ENCODE measurements around the gene NFYC.

The NFYC gene

DNA sequence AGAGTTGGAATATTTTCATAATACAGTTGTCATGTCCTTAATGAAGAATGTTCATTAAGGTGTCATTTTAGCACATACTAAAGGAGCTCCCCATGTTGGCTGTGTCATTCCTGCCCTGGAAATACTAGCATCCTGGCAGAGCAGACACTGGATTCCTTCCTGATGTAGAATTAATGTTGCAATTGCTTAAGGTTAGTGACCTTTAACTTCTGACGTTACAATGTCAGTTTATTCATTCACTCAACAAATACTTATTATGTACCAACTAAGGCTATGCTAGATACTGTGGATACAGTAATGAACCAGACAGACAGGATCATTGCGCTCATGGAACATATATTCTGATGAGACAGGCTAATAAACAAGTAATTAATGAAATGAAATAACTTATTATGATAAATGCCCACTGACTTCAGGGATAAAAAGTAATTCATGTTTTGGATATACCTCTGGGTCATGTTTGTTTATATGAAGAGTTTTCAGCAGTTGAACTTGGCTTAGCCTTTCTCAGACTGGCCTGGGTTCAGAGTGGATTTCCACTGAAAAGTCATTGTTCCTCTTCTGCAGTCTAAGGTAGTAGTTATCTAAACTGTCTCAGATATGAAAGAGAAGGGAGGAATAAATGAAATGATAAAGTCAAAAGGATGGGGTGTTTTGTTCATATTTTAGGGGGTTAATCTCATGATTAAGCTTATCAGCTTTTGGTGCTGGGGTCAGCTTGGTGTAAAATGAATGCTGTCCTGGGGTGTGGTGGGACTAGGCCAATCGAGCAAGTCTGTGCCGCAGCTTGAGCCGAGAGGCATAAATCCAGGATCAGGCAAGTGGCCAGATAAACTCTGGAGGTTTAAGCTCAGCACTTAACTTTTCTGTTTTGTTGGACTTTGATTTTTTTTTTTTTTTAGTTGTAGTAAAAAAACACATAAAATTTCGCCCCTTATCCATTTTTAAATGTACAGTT is 48.8 kb downstream of the NFYC start:
- no peak for DNase-seq

GRCh38 chr1:40740997-40741736 is 49.7 kb downstream of the NFYC start:
- no peak for DNase-seq

DNA sequence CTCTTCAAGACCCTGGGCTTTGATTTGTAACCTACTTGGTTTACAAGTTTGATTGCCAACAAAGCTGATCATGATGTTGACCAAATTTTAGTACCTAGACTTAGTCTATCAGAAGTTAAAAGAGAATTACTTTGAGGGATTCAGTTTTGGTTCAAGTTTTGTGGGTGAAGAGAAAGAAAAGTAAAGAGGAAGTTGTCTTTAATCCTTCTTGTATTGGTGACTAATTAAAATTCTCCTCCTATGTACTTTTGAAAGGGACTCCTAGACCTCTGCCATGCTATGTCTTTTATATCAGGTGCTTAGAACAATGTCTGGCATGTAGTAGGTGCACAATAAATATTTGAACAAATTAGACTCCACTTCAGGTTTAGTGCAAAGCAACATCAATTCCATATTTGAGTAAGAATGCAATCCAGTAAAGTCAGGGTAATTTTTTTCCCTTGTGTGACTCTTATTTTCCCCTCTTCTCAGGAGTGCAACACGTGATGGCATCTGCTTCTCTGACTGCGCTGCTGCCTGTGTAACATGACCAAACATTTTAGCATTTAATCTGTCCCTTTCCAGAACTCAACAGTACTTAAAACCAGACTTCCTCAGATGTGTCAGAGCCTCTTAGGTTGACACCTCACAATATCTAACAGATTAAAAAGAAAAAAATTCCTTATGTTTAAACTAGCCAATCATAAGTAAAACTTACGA is 51.0 kb downstream of the NFYC start:
- DNase-seq = no peak

- no peak for DNase-seq
Measured at GRCh38 chr1:40743452-40743851, 51.9 kb downstream of the NFYC start.

DNA sequence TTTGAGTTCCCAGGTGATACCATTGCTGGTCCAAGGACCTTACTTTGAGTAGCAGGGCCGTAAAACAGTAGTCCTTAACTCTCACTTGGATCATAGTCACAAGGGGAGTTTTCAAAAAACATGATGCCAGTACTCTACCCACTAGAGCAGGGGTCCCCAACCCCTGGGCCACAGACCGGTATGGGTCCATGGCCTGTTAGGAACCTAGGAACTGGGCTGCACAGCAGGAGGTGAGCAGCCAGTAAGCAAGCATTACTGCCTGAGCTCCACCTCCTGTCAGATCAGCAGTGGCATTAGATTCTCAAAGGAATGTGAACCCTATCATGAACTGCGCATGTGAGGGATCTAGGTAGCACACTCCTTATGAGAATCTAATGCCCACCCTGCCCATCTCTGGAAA is 52.4 kb downstream of the NFYC start:
- DNase-seq = no peak

DNA sequence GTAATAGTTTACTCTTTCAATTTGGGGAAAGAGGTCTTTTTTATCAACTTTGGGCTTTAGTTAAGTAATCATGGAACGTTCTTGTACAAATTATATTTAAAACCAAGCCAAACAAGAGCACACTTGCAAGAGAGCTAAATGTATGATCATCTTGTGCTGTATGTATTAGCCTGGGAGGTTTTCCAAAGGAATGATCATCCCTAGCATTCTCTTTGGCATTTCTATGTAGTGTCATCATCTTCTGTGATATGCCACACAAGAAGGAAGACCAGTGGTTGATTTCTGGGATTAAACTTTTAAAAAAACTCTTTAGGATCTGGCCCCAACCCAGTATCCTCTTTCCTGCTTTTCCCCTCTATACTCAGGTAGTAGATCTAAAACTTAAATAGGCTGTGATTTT is 53.7 kb downstream of the NFYC start:
- peak; percentile 81 for DNase-seq

GRCh38 chr1:40746344-40747090 is 55.0 kb downstream of the NFYC start:
- DNase-seq = no peak

GRCh38 chr1:40748841-40749718 is 57.6 kb downstream of the NFYC start:
- no peak for DNase-seq

DNA sequence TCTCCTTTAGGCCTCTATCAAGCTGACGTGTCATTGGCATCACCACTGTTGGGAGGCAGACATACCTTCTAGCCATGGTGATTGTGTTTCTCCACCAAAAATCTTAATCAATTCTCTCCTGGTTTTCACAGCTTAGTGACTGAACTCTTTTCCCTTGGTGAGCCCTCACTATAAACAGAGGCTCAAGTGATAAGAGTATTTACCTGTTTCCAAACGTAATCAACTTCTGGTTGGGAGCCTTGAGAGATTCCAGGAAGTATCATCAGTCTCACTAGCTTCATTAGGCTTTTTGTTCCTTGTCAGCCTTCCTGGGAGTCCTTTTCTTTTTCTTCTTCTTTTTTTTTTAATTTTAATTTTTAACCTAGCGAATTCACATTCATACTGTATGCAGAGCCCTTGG is 58.3 kb downstream of the NFYC start:
- DNase-seq = no peak

DNA sequence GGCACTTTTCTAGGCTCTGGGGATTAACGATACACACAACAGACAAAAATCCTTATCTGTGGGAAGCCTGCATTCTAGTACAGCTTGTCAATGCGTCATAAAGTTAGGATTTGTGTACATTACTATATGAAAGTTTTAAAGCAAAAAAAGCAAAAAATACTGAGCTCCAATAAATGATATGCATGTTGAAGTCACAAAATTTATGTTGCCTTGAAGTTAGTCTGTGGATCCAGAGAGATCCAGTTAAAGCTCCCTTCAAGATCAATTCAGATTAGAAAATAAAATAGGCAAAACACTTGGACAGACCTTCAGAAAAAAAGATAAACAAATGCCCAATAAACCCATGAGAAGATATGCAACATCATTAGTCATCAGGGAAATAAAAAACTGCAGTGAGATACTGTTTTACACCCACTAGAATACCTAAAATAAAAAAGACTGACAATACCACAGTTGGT is 59.0 kb downstream of the NFYC start:
- DNase-seq = no peak

DNA sequence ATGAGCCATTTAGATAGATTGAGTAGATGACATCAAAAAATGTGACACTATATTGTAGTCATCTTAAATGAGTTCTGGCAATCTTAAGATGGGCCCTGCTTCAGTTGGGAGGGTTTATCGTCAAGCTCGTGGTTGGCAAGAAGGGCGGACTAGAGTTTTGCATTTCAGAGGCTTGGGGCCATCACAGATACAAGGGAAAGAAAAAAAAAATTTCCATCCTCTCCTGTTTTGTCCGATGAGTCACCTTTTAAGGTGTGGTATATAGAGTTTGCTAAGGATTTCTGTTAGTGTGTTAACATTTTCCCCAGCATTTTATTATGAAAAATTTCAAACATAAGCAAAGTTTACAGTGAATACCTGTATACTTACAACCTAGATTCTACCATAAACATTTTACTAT is 60.3 kb downstream of the NFYC start:
- DNase-seq = no peak

DNA sequence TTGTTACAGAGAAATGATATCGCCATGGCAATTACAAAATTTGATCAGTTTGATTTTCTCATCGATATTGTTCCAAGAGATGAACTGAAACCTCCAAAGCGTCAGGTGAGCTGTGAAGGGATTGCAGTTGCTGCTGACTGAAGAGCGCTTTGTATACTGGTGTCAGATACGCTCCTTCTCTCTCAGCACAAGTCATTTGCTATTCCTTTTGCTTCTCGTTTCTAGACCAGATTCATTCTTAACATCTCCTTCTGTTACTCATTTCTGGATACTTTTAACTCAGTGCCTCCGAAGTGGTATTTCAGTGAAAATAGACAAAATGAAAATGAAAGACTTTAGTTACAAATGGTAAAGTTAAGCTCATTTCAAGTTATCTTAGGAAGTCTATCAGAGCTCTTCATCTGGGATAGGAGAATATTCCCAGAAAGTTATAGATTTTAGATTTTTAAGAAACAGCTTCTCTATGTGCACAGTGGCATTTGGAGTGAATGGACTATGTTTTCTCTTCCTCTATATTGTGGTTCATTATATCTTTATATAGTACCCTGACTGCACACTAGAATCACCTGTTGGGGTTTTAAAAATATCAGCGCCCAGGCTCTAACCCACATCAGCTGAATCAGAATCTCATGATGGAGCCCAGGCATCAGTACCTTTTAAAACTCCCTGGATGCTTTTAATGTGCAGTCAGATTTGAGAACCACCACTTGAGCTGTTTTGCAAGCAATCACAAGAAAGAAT is 61.8 kb downstream of the NFYC start:
- DNase-seq = no peak

DNA sequence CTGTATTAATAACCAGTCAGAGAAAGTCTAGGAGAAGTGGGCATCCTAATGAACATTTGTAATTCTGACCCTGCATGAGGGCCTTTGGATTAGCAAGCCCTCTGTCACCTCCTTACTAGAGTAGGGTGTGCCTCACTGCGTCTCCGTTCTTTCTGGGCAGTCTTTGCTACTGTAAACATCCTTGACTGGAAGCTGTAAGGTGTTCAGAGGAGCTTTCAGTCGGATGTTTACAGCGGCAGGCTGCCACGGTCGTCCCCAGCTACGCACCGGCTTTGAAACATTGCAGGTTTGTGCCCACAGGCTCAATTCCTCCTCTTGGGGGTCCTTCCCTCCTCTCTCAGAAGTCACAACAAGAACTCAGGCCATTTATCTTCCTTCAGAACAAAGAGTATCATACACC is 62.7 kb downstream of the NFYC start:
- DNase-seq = no peak

- no peak for DNase-seq
Measured at GRCh38 chr1:40755067-40755466, 63.6 kb downstream of the NFYC start.

DNA sequence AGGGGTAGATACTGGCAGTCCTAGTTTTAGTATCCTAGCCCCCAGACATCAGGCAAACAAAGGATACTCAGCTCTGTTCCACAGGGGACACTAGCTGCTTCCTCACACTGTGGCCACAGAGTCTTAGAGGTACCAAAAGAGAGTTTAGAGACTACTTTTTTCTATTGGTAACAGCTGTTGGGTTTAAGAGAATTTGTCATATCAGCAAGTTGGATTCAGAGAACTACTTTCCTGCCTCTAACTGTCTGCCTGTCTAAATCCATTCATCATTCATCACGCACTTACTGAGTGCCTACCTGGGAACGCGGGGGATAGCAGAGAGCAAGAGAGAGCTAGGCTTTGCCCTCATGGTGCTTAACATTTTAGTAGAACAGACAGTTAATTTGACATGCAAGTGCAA is 65.0 kb downstream of the NFYC start:
- no peak for DNase-seq

DNA sequence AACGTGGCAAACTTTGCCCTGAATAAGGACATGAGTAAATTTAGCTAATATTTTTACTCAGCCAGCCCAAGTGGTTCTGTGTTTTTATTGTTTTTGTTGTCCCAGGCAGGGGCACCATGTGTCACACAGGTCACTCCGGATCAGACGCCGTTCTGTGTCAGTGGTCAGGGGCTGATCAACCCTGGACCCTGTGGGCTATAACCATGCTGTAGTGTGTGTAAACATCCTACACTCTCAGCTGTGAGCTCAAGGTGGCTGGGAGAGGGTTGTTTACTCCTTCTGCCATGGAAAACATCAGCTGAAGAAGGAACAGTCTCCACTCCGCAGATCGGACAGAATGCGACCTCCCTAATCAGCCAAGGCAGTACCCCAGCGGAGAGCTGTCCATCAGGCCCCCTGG is 65.6 kb downstream of the NFYC start:
- no peak for DNase-seq

GRCh38 chr1:40758004-40758403 is 66.5 kb downstream of the NFYC start:
- DNase-seq = no peak

DNA sequence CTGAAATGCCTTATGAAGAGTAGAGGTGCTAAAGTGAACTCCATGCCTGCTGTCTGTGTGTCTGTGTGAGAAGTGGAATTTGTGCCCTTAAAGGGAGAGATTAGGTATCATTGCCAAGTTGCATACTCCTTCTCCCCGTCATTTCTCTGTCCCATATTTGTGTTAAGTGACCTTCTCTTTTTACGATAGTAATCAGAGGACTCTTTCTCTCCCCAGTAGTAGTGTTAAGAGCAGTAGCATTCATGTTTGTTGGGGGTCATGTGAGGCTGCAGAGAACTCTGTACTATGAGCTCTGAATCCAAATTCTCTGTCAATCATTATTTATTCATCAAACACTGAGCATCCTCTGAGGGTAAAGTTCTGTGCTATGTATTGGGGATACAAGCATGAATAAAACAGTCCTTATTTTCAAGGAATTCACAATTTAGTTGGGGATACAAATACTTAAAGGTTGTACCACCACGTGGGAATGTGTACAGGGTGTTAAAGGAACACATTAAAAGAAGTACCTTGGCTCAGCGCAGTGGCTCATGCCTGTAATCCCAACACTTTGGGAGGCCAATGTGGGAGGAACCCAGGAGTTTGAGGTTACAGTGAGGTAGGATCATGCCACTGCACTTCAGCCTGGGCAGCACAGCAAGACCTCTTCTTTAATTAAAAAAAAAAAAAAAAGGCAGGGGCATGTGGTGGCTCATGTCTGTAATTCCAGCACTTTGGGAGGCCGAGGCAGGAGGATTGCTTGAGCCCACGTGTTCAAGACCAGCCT is 67.3 kb downstream of the NFYC start:
- no peak for DNase-seq

GRCh38 chr1:40760984-40761383 is 69.5 kb downstream of the NFYC start:
- DNase-seq = peak; percentile 63

All from fibroblast of skin of back (primary cell).